Skin epidermis (tissue), 12 donors: ENCODE data around the gene GTF2H2.
"Not testable (repeated sequence)": the region's sequence is repeated elsewhere in the genome, so short reads cannot be mapped to it uniquely, and the experiment has no call there.

Experiments used
- H3K27ac ChIP-seq, 21 experiments: fragments of 200-600 bp; sonication (generic) in 11 of 21; one replicate each; pipeline ENCODE4 v1.5.0; 2020; ENCODE audit warnings: mild to moderate bottlenecking in 3 of 21, inconsistent platforms in 2 of 21, moderate library complexity in 2 of 21
- H3K4me3 ChIP-seq, 7 experiments: fragments of 200-600 bp; sonication (generic) in 2 of 7; one replicate each; pipeline ENCODE4 v1.5.0; 2020; ENCODE audit warnings: inconsistent platforms in 2 of 7, mild to moderate bottlenecking in 2 of 7, moderate library complexity in 1 of 7

The GTF2H2 gene

DNA sequence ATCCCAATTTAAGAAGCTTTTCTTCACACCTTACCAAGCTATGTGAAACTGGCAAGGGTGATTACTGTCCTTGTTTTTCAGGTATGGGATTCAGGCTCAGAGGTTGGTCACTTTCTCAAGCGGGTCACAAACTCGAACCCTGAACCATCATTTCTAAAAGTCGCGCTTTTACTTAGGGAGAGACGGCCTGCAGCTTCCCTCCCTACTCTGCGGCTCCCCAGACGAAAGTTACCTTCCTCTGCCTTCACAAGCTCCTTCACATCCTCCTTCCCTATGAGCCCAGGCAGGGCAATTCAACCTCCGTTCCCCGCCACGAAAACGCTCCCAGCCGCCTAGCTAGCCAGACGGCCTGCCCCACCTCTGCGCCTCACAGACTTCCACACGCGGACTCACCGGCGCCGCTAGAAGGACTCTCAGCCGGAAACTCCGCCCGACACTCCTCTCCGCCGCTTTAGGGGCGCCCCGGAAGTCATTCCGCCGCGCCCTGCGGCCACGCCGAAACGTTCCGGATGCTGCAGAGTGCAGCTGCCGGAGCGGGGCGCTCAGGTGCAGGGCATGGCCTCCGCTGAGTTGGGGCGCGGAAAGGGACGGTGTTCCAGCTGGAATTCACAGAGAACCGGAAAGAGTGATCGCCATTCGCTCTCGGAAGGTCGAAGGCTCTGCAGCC, at the start of gene GTF2H2:
TSS of gene GTF2H2 (minus strand) at position 415 of the 667 bp plus-strand sequence. CDS start 4,913 bp downstream, outside the sequence.
- H3K27ac ChIP-seq, H3K4me3 ChIP-seq: not testable (repeated sequence)

DNA sequence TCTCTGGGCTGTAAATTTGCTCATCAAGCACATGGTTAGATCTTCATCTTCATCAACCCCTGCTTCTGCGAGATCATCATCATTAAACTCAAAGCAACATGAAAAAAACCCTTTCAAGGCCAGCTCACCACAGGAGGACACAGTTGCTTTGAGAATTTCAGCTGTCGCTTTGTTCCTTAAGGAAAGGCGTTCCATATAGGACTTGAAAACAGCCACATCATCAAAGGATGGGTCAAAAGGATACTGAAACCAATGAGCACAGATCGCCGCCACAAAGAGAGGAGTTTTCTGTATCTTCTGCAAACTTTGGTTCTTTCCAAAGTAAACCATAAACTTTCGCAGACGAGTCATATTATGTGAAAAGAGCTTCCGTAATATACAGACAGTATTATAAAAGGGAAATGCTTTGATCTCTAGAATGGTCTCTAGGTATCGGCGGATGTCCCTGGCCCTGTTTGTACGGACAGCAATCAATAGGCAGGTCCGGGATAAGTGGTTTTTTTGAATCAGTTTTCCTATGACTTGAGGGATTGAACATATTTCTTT, 42.3 kb upstream of the GTF2H2 start:
- H3K27ac ChIP-seq, H3K4me3 ChIP-seq: not testable (repeated sequence)

DNA sequence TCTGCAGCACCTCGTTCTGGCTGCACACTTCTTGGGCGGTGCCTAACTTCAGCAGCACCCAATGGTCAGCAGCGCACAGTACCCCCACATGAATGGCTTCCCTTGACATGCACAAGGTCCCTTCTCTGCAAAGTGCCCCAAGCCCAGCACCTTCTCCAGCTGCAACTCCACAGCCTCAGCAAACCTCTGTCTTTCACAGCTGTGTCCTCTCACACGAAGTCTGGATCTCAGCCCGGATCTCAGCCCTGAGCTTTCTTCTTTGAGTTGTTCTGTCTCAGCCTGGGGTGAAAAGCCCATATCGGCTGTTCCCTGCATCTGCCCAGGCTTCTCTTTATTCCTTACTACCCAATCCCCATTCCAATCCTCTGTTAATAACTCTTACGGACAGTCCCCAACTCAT, 32.5 kb upstream of the GTF2H2 start:
- not testable (repeated sequence) for H3K4me3 ChIP-seq, H3K27ac ChIP-seq

DNA sequence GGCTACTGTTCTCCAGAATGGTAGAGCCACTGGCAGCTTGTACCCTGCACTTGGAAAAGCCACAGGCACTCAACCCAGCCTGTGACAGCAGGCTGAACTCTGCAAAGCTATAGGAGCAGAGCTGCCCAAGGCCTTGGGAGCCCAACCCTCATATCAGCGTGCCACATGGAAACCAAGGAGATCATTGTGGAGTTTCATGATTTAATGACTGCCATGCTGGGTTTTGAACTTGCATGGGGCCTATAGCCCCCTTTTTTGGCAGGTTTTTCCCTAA, 30.4 kb upstream of the GTF2H2 start:
- H3K27ac ChIP-seq, H3K4me3 ChIP-seq: not testable (repeated sequence)

DNA sequence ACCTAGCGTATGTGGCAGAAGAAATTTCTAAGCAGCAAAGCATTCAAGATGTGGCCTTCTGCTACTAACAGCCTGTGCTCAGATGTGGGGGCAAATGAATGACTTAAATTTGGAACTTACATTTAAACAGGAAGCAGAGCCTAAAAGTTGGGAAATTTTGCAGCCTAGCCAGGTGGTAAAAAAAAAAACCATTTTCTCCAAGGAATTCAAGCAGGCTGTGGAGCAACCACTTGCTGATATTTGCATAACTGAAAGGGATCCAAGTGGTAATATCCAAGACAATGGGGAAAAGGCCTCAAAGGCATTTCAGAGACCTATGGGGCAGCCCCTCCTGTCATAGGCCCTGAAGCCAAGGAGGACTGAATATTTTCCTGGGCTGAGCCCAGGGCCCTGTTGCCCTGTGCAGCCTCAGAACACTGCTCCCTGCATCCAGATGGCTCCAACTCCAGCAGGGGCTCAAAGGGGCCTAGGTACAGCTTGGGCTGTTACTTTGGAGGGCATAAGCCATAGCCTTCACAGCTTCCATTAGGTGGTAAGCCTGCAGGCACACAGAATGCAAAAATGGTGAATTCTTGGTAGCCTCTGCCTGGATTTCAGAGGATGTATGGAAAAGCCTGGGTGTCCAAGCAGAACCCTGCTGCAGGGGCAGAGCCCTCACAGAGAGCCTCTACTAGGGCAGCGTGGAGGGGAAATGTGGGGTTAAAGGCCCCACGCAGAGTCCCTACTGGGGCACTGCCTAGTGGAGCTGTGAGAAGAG, 29.9 kb upstream of the GTF2H2 start:
- not testable (repeated sequence) for H3K27ac ChIP-seq, H3K4me3 ChIP-seq

DNA sequence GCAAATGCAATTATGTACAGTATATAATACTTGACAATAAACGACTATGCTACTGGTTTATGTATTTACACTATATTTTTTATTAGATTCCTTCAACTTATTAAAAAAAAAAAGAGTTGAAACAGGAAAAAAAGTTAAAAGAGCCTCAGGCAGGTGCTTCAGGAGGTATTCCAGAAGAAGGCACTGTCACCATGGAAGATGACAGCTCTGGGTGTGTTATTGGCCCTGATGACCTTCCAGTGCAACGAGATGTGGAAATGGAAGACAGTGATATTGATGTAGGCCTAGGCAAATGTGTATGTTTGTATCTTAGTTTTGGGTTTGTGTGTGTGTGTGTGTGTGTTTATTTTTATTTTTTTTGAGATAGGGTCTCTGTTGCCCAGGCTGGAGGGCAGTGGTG, 22.3 kb upstream of the GTF2H2 start:
- H3K4me3 ChIP-seq, H3K27ac ChIP-seq: not testable (repeated sequence)

DNA sequence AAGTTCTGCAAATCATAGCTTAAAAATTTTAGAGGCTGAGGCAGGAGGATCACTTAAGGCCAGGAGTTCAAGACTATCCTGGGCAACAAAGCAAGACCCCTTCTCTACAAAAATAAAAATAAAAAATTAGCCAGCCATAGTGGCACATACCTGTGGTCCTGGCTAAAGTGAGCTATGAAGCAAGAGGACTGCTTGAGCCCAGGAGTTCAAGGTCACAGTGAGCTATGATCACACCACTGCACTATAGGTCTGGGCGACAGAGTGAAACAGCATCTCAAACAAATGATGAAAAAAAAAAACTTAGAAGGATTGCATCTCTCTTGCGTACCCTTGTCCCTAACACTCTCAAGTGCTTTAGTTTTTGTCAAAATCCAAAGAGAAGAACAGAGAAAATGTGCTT, 21.3 kb upstream of the GTF2H2 start:
- H3K27ac ChIP-seq, H3K4me3 ChIP-seq: not testable (repeated sequence)

DNA sequence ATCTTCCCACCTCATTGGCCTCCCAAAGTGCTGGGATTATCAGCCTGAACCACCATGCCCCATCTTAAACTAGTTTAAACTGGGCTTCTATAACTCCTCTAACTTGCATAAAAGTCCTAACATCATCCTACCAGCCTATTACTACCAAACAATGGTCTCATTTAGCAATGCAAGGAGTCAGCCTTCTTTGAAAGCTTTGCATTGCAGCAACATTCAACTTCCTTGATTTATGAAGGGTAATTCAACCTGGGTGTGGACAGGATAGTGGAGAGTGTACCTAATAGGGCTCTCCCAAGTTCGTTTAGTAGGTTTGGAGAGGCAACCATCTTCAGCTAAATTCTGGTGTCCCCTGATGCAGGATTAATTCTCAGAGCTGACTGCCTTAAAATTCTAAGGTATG, 18.7 kb upstream of the GTF2H2 start:
- not testable (repeated sequence) for H3K27ac ChIP-seq, H3K4me3 ChIP-seq

DNA sequence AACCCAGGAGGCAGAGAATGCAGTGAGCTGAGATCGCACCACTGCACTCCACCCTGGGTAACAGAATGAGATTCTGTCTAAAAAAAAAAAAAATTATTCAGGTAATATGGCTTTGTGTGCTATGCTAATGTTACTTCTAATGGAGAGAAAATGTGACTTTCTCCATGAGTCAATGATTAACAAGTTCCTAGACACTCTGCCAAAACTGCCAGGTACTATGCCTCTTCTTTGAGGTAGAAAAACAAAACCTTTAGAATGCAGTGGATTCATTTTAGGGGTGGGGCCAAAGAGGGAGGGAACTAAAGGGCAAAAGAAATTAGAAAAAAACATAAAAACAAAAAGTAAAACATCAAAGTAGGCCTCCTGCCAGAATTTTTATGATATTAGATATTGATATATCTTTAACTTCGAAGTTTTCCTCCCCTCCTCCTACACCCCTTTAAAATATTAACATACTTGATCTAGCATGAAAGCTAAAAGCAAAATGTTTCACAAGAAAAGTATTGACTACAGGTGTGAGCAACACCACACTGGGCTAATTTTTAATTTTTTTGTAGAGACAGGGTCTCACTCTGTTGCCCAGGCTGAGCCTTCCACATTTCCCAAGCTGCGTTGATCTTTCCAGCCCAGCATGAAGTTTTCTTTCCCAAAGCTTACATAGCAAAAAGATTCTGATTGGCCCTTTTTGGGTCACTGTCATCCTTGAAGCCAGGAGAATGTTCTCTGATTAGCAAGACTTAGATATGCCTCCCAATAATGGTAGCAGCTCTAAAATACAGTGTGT, 17.0 kb upstream of the GTF2H2 start:
- not testable (repeated sequence) for H3K4me3 ChIP-seq

DNA sequence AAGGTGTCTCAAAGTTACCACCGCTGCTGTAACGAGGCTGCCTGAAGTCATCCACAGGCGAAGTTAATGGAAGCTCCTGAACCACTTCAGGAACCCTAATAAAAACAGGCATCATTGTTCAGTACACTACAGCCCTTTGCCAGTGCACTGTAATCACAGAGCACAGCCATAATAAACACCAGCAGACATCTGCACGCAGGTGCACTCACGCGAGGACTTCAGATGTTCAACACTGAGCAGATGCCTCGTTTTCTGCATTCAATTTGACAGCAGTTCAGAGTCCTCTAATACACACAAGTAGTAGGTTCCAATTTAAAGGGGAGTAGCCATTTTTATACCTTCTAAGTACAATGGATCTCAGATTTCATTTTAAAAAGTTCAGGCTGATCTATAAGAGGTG, 15.4 kb upstream of the GTF2H2 start:
- not testable (repeated sequence) for H3K4me3 ChIP-seq, H3K27ac ChIP-seq

More for the DNA sequence above, 17.0 kb upstream of the GTF2H2 start:
- H3K27ac ChIP-seq, result not testable (repeated sequence)

DNA sequence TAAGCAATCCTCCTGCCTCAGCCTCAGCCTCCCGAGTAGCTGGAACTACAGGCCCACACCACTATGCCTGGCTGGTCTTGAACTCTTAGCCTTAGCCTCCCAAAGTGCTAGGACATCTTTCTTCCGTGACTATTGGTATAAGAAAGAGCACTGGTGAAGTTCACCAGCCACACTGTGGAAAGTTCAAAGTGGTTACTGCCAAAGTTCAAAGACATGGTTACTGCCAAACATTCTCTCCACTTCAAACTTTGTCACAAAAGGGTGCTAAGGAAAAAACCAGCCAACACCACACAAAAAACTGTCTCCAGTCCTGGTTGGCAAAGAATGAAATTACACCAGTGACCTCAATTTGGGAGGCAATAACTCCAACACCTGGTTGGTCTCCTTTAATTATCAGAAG, 14.9 kb upstream of the GTF2H2 start:
- not testable (repeated sequence) for H3K4me3 ChIP-seq, H3K27ac ChIP-seq

DNA sequence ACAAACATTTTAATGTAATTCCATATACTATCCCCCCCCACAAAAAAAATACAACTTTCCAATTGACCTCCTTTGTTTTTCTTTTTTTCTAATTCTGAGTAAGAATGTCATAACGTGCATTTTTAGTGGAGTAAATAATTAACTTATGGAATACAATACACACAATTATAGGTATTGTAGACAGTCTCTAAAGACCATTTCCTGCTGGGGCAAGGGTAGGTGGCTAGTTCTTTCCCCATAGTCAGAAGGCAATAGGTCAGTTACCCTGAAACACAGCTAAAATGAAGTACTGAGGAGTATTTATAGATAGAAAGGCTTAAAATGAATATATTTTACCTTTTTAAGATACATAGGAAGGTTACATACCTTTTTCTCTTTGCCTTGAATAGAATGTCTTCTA, 6.2 kb downstream of the GTF2H2 start:
- H3K27ac ChIP-seq, H3K4me3 ChIP-seq: not testable (repeated sequence)

DNA sequence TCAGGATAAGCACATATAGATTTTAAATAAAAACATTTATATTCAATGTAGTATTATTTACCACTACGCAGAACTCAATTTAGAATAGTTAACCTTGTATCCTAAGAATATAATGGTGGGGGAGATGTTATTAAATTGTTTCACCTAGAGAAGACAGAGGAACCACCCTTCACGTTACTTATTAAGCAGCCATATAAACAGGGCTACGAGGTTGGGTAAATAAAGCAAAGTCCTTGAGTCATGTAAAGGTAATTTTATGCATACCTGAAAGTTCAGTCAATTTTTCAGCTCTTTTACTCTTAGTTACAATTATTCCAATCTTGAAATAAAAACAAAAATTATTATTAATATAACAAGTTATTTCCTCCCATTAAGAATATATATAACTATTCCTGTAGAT, 8.1 kb downstream of the GTF2H2 start:
- not testable (repeated sequence) for H3K27ac ChIP-seq, H3K4me3 ChIP-seq

DNA sequence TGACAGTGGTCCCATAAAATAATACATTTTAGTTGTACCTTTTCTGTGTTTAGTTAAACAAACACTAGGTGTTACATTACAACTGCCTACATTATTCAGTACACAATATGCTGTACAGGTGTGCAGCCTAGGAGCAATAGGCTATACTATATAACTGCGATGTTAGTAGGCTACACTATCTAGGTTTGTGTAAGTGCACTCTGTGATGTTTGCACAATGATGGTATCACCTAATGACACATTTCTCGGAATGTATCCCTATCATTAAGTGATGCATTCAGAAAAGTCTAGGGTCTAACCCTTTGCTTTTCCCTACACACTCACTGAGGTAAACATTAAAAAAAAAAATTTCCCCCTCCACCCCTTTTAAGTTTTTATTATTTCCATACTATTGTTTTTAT, 22.7 kb downstream of the GTF2H2 start:
- not testable (repeated sequence) for H3K4me3 ChIP-seq, H3K27ac ChIP-seq

DNA sequence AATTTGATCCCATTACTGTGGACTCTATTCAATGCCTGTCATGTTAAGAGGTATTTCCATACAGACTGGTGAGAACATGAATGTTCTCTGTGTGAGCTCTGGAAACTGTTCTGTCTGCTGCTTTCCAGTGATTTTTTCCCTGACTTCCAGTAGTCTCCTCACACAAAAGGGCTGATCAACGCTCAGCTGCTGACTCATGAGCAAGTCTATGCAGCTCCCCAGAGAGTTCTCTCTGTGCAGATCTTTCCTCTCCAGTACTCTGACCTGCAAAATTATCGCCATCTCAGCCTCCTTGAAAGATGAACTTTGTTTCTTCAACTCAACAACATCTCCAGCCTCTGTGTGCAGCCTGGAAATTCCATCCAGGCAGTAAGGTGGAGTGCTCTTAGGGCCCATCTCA, 23.3 kb downstream of the GTF2H2 start:
- H3K27ac ChIP-seq, H3K4me3 ChIP-seq: not testable (repeated sequence)

DNA sequence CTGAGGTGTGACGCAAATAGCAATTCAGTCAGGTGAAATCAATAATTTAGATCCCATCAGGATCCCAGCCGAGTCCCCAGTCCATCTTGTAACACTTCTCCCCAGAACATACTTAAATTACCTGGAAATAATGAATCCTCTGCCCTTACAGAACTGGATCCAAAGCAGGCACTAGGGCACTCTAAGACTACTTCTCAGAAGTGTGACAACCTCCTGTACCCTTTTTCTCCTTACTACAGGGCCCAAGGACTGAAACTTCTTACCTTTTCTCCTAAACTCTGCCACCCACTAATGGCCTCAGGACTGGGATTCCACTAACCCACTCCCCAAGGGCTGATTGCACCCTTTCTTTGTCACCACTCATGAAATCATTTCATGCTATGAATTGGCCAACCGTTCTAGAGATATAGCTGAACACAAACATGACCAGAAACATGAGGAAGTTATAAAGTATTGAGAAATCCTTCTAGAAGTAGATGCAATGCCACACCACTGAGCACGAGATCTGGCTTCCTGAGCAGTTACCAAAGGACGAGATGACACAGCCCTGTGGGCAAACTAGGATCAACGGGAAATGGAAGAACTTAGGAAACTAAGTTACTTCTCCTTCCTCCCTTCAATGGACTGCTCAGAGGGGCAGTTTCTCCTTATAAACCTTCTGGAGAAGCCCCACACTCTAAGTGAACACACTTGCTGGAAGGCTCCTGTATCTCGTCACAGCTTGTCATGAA, 36.3 kb downstream of the GTF2H2 start:
- H3K4me3 ChIP-seq, H3K27ac ChIP-seq: not testable (repeated sequence)

DNA sequence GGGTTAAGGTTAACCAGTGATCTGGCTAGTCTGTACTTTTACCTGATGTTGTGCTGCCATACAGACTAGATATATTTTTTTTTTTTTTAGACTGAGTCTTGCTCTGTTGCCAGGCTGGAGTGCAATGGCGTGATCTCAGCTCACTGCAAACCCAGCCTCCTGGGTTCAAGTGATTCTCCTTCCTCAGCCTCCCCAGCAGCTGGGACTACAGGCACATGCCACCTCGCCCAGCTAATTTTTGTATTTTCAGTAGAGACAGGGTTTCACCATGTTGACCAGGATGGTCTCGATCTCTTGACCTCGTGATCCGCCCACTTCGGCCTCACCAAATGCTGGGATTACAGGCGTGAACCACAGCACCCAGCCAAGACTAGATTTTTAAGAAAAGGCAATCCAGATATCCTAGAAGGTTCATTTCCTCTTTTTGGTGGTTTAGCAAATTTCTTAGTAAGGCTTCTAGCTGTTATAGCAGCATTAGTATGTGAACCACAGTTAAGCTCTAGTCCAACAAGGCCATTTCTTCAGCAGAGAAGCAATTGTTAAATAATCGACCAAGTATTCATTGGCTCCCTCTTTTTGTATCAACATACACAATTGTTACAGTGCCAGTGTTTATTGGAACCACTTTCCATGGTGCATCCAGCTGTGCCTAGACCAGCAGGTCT, 42.1 kb downstream of the GTF2H2 start, which contains the start of gene NAIP:
TSS of gene NAIP (minus strand) at position 51 of the 665 bp plus-strand sequence. CDS start 12,424 bp downstream, outside the sequence.
- not testable (repeated sequence) for H3K27ac ChIP-seq, H3K4me3 ChIP-seq

DNA sequence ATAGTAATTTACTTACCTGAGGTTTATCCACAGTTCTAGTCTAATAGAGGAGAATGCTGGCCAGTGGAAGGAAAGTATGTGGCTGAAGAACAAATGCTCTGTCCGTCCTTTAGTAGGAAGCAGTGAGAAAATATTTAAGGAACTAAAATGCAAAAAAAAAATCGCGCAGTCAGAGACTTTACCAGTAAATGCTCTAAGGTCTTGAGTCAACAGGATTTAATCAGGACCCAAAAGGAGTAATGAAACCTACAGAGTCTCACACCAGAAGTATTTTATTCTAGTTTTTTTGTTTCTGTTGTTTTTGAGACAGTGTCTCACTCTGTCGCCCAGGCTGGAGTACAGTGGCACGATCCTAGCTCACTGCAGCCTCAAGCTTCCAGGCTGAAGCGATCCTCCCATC, 46.8 kb downstream of the GTF2H2 start:
- H3K27ac ChIP-seq, H3K4me3 ChIP-seq: not testable (repeated sequence)

DNA sequence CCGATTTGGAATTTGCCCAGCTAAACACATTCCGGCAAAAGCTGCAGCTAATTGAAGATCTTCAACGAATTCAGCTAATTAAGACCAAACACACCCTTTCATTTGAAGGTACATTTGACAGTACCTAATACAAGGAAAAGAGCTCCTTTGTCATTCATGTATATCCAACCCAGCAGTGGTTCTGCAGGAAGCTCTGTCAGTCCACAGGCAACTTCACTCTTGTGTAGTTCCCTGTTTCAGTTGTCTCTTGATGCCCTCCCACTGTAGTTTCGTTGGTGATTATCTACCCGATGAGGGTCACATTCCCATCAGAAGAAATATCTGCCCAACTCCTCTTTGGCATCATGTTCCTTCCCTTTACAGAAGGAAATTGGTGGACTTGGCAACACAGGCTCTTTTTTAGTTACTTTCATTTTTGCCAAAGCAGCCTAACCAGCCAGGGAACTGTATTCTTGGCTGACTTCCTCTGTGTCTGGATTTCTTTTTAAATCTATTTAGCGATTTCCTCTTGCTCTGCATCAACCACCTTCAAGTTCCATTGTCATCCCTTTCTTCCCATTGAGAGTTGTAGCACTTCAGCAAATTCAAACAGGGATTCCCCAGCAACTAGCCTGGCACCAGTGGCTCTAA, 49.0 kb downstream of the GTF2H2 start:
- H3K4me3 ChIP-seq, H3K27ac ChIP-seq: not testable (repeated sequence)
